Neural progenitor cell (in vitro differentiated cells): ENCODE measurements around the gene UPK3BL2. TPM values are rescaled to one million over a fixed set of nuclear protein-coding genes. Genes with fewer than 3 reads are reported as not detected.
"Not testable (repeated sequence)": the region's sequence is repeated elsewhere in the genome, so short reads cannot be mapped to it uniquely, and the experiment has no call there.

Source experiments
- DNase-seq: peaks from one replicate; pipeline ENCODE4 v3.0.0-alpha.2; 2016; ENCODE audit warnings: low spot score
- H2AFZ ChIP-seq: fragments of 200-600 bp; sonication (generic); replicated peaks from 2 replicates; pipeline ENCODE4 v1.6.1; 2016; ENCODE audit warnings: antibody characterized with exemption
- H3F3A ChIP-seq: fragments of 200-600 bp; sonication (generic); 2 replicates; pipeline ENCODE4 v1.6.1; 2016; ENCODE audit warnings: antibody characterized with exemption, low read depth
- H3K27ac ChIP-seq: fragments of 200-600 bp; sonication (generic); 2 replicates; pipeline ENCODE4 v1.5.1; 2016; ENCODE audit warnings: mild to moderate bottlenecking
- H3K27me3 ChIP-seq: fragments of 200-600 bp; sonication (generic); 2 replicates; pipeline ENCODE4 v1.6.1; 2016; ENCODE audit warnings: mild to moderate bottlenecking, moderate library complexity
- H3K36me3 ChIP-seq: fragments of 200-600 bp; sonication (generic); 2 replicates; pipeline ENCODE4 v1.5.1; 2016
- H3K4me1 ChIP-seq: fragments of 200-600 bp; sonication (generic); 2 replicates; pipeline ENCODE4 v1.6.1; 2016; ENCODE audit warnings: mixed run types
- H3K4me2 ChIP-seq: fragments of 200-600 bp; sonication (generic); 2 replicates; pipeline ENCODE4 v1.6.1; 2016
- H3K4me3 ChIP-seq: fragments of 200-600 bp; sonication (generic); 2 replicates; pipeline ENCODE4 v1.5.1; 2016
- H3K79me2 ChIP-seq: fragments of 200-600 bp; sonication (generic); 2 replicates; pipeline ENCODE4 v1.6.1; 2016; ENCODE audit warnings: low read depth
- H3K9ac ChIP-seq: fragments of 200-600 bp; sonication (generic); 2 replicates; pipeline ENCODE4 v1.6.1; 2016
- H3K9me3 ChIP-seq: fragments of 200-600 bp; sonication (generic); 2 replicates; pipeline ENCODE4 v1.5.1; 2016; ENCODE audit warnings: low read depth
- H4K20me1 ChIP-seq: fragments of 200-600 bp; sonication (generic); 2 replicates; pipeline ENCODE4 v1.6.1; 2016; ENCODE audit warnings: low read depth
- H3K27ac Mint-ChIP-seq: 3 replicates; pipeline ENCODE4 v1.8.0; 2021; ENCODE audit warnings: mixed read lengths
- H3K27me3 Mint-ChIP-seq: 2 replicates; pipeline ENCODE4 v1.8.0; 2022; ENCODE audit warnings: low read depth, mild to moderate bottlenecking, inconsistent platforms, moderate library complexity, mixed read lengths; ENCODE audit not compliant: insufficient read depth
- H3K36me3 Mint-ChIP-seq: 3 replicates; pipeline ENCODE4 v1.8.0; 2021; ENCODE audit warnings: mixed read lengths
- H3K4me1 Mint-ChIP-seq: 3 replicates; pipeline ENCODE4 v1.8.0; 2021; ENCODE audit warnings: mixed read lengths
- H3K4me3 Mint-ChIP-seq: 3 replicates; pipeline ENCODE4 v1.8.0; 2021; ENCODE audit warnings: mild to moderate bottlenecking, moderate library complexity, mixed read lengths
- H3K9me3 Mint-ChIP-seq: 3 replicates; pipeline ENCODE4 v1.8.0; 2020; ENCODE audit warnings: mixed read lengths
- total RNA-seq: library from RNA; depleted of rRNA; stranded (reverse); fragments of >200 nt; gene quantifications from 2 replicates; pipeline ENCODE4 v1.2.3, GENCODE V29; 2015; ENCODE audit warnings: low replicate concordance
- TF ChIP-seq, protein P1 (sequence below): fragments of 200-600 bp; sonication (generic); IDR thresholded peaks from 2 replicates; pipeline ENCODE4 v1.5.1; 2017; ENCODE audit warnings: antibody characterized with exemption, mild to moderate bottlenecking

Gene UPK3BL2
- total RNA-seq, 1 donor from 2014 or later: 0.21 TPM

DNA sequence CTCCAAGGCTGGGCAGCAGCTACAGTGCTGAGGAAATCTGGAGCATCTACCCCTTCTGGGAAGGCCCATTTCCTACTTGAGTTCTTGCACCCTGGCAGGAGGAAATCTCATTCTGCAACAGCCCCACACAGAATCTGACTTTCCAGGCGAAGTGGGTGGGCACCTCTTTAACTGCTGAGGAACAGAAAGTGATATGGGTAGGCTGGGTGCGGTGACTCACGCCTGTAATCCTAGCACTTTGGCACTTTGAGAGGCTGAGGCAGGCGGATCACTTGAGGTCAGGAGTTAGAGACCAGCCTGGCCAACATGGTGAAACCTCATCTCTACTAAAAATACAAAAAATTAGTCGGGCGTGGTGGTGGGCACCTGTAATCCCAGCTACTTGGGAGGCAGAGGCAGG is 31.1 kb upstream of the UPK3BL2 start:
- not testable (repeated sequence) for DNase-seq, H3K79me2 ChIP-seq, H3K9ac ChIP-seq, H3K27ac ChIP-seq, H3K4me1 Mint-ChIP-seq, H3K27me3 Mint-ChIP-seq, H3K9me3 Mint-ChIP-seq, H3K27me3 ChIP-seq, H3K4me2 ChIP-seq, H2AFZ ChIP-seq, H3K36me3 ChIP-seq, H3K4me3 ChIP-seq, H4K20me1 ChIP-seq, H3K27ac Mint-ChIP-seq, H3K9me3 ChIP-seq, H3F3A ChIP-seq, H3K4me3 Mint-ChIP-seq, H3K36me3 Mint-ChIP-seq, H3K4me1 ChIP-seq

DNA sequence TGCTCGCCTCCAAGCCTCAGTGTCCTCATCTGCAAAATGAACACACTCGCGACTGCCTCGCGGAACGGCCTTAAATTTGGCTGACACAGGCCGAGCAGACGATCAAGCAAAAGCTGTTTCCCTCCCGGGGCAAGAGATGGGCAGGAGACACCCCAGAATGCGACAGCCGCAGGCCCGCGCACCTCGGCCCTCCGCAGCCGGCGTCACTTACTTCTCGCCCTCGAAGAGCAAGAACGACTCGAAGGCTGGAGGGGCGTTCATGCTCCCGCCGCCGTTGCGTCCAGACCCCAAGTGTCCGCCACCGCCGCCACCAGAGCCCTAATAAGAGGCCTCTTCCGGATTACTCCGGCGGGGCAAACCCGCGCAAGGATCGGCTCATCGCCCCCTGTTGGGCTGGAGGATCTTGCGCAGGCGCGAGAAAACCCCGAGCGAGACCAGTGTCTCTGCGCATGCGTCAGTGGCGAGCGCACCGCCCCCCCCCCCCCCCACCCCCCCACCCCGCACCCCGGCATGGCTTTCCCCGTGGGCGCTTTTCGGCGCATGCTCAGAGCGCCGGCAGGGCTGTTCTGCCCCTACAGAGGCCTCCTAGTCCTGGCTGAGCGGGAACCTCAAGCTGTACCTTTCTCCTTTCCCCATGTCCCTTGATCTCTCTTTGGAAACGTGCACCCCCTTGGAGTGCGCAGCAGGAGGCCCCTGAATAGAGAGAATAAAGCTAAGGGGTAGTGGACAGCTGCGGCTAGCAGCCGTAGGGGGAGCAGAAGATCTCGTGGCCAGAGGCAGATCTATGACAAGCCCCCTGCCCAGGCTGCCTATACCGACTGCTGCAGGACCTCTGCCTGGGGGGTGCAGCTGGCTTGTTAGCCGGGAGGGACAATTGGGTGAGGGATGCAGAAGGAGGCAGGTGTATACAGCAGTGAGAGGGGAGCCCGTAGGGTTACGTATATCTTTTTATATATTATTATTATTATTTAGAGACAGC is 29.1 kb upstream of the UPK3BL2 start, which contains the start of gene POLR2J3:
TSS of gene POLR2J3 (minus strand) at position 323 of the 979 bp plus-strand sequence. CDS start at position 261, 62 bp downstream.
- H3K9me3 Mint-ChIP-seq, H3K27me3 ChIP-seq, H3K27me3 Mint-ChIP-seq, H3K36me3 ChIP-seq, H3K4me2 ChIP-seq, H3K9me3 ChIP-seq, H2AFZ ChIP-seq, H3F3A ChIP-seq, H3K27ac ChIP-seq, H3K36me3 Mint-ChIP-seq, H3K4me1 Mint-ChIP-seq, H3K79me2 ChIP-seq, H4K20me1 ChIP-seq, H3K27ac Mint-ChIP-seq, H3K4me1 ChIP-seq: not testable (repeated sequence)
- DNase-seq: peak; percentile 85
- H3K9ac ChIP-seq: peak within 1 kb of the TSS; percentile 37
- TF ChIP-seq, protein P1, sequence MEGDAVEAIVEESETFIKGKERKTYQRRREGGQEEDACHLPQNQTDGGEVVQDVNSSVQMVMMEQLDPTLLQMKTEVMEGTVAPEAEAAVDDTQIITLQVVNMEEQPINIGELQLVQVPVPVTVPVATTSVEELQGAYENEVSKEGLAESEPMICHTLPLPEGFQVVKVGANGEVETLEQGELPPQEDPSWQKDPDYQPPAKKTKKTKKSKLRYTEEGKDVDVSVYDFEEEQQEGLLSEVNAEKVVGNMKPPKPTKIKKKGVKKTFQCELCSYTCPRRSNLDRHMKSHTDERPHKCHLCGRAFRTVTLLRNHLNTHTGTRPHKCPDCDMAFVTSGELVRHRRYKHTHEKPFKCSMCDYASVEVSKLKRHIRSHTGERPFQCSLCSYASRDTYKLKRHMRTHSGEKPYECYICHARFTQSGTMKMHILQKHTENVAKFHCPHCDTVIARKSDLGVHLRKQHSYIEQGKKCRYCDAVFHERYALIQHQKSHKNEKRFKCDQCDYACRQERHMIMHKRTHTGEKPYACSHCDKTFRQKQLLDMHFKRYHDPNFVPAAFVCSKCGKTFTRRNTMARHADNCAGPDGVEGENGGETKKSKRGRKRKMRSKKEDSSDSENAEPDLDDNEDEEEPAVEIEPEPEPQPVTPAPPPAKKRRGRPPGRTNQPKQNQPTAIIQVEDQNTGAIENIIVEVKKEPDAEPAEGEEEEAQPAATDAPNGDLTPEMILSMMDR: peak; percentile 42
- peak within 1 kb of the TSS; percentile 74 for H3K4me3 Mint-ChIP-seq
- peak within 1 kb of the TSS; percentile 51 for H3K4me3 ChIP-seq

GRCh38 chr7:102568620-102569019 is 25.1 kb upstream of the UPK3BL2 start:
- not testable (repeated sequence) for H3K4me1 Mint-ChIP-seq, H3F3A ChIP-seq, H3K4me3 Mint-ChIP-seq, DNase-seq, H3K4me3 ChIP-seq, H3K27me3 Mint-ChIP-seq, H3K36me3 ChIP-seq, H3K27ac Mint-ChIP-seq, H3K27me3 ChIP-seq, H3K4me2 ChIP-seq, H3K79me2 ChIP-seq, H3K27ac ChIP-seq, H3K36me3 Mint-ChIP-seq, H2AFZ ChIP-seq, H3K9me3 ChIP-seq, H3K9ac ChIP-seq, H4K20me1 ChIP-seq, H3K4me1 ChIP-seq, H3K9me3 Mint-ChIP-seq

GRCh38 chr7:102550808-102551422 is 7.4 kb upstream of the UPK3BL2 start, which contains the start of gene SPDYE2:
Gene SPDYE2 (plus strand): TSS chr7:102551226. CDS start chr7:102553256, 2,030 bp downstream.
- not testable (repeated sequence) for H3K27me3 ChIP-seq, H3K4me2 ChIP-seq, H3K9me3 ChIP-seq, H3K4me3 Mint-ChIP-seq, H3K4me1 Mint-ChIP-seq, H3K27ac ChIP-seq, H3K36me3 Mint-ChIP-seq, H3K27ac Mint-ChIP-seq, H3K4me1 ChIP-seq, H3K9me3 Mint-ChIP-seq, H3K9ac ChIP-seq, DNase-seq, H3K4me3 ChIP-seq, H3K79me2 ChIP-seq, H2AFZ ChIP-seq, H4K20me1 ChIP-seq, H3K36me3 ChIP-seq, H3K27me3 Mint-ChIP-seq, H3F3A ChIP-seq

DNA sequence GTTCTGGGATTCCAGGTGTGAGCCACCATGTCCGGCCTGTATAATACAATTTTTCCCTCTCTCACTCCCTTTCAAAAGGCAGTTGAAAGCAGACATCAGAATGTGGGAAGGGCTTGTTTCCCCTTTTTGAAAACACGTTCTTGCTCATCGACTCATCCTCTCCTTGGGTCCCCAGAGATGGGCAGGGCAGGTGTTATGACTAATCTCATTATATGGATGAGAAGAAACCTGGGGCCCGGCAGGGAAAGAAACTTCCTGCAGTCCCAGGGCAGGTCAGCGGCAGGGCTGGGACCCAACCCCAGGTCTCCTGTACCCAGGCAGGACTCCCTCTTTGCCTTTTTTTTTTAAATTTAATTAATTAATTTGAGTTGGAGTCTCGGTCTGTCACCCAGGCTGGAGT is 2.9 kb upstream of the UPK3BL2 start:
- not testable (repeated sequence) for H3K9me3 Mint-ChIP-seq, H3K27me3 ChIP-seq

DNA sequence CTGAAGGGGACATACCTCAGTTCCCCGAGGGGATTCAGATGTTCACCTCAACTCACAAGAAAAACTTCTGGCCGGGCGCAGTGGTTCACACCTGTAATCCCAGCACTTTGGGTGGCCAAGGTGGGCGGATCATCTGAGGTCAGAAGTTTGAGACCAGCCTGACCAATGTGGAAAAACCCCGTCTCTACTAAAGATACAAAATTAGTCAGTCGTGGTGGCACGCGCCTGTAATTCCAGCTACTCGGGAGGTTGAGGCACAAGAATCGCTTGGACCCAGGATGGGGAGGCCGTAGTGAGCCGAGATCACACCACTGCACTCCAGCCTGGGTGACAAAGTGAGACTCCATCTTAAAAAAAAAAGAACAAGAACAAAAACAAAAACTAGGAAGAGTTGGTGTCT is 1.8 kb upstream of the UPK3BL2 start:
- H3K4me2 ChIP-seq, H2AFZ ChIP-seq, H3K27me3 Mint-ChIP-seq, H3K27ac Mint-ChIP-seq, H3K4me3 Mint-ChIP-seq, H3K9ac ChIP-seq, H3F3A ChIP-seq, H3K27me3 ChIP-seq, H3K36me3 ChIP-seq, H3K4me1 ChIP-seq, H3K79me2 ChIP-seq, H3K9me3 ChIP-seq, H3K36me3 Mint-ChIP-seq, H3K9me3 Mint-ChIP-seq, H3K4me3 ChIP-seq, DNase-seq, H3K4me1 Mint-ChIP-seq, H4K20me1 ChIP-seq, H3K27ac ChIP-seq: not testable (repeated sequence)

More for the DNA sequence above, 2.9 kb upstream of the UPK3BL2 start:
- not testable (repeated sequence) for H3K27ac Mint-ChIP-seq, H3K79me2 ChIP-seq, H3K36me3 ChIP-seq, H3K36me3 Mint-ChIP-seq, DNase-seq, H4K20me1 ChIP-seq, H3K4me3 ChIP-seq, H3K4me3 Mint-ChIP-seq, H2AFZ ChIP-seq, H3F3A ChIP-seq, H3K9ac ChIP-seq, H3K27ac ChIP-seq, H3K4me1 Mint-ChIP-seq, H3K4me2 ChIP-seq, H3K27me3 Mint-ChIP-seq, H3K4me1 ChIP-seq, H3K9me3 ChIP-seq

GRCh38 chr7:102544372-102544771 is 876 bp upstream of the UPK3BL2 start:
- not testable (repeated sequence) for H2AFZ ChIP-seq, H4K20me1 ChIP-seq, H3K4me3 ChIP-seq, H3K36me3 ChIP-seq, H3F3A ChIP-seq, H3K27ac Mint-ChIP-seq, H3K27ac ChIP-seq, H3K36me3 Mint-ChIP-seq, H3K27me3 ChIP-seq, H3K4me1 Mint-ChIP-seq, H3K9me3 ChIP-seq, H3K9ac ChIP-seq, H3K4me1 ChIP-seq, DNase-seq, H3K4me2 ChIP-seq, H3K4me3 Mint-ChIP-seq, H3K79me2 ChIP-seq, H3K9me3 Mint-ChIP-seq, H3K27me3 Mint-ChIP-seq
